Measurements from ENCODE around the gene WDR44.

The WDR44 gene

DNA sequence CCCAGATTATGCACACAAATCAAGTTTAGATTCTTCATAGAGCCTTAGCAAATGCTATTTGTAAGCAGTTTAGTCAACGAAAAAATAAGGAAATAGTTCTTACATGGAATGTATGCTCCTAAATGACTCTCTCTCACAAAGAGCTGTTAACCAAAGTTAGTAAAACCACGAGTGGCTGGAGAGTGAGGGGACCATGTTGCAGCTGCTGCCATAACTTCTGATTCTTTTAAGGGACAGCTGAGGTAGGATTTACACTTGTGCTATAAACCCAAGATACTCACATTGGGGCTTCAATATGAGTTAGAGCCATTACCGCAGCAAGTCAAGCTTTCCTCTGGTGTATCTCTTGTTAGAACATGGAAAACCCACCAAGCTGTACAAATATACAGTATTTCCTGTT is 152.4 kb downstream of the WDR44 start:
- no peak for DNase-seq (ENCODE audit: low read depth)
- no peak overlapping the region for H3K4me3 ChIP-seq (ENCODE audit: low read depth, low read length)
- TF ChIP-seq, protein P1, sequence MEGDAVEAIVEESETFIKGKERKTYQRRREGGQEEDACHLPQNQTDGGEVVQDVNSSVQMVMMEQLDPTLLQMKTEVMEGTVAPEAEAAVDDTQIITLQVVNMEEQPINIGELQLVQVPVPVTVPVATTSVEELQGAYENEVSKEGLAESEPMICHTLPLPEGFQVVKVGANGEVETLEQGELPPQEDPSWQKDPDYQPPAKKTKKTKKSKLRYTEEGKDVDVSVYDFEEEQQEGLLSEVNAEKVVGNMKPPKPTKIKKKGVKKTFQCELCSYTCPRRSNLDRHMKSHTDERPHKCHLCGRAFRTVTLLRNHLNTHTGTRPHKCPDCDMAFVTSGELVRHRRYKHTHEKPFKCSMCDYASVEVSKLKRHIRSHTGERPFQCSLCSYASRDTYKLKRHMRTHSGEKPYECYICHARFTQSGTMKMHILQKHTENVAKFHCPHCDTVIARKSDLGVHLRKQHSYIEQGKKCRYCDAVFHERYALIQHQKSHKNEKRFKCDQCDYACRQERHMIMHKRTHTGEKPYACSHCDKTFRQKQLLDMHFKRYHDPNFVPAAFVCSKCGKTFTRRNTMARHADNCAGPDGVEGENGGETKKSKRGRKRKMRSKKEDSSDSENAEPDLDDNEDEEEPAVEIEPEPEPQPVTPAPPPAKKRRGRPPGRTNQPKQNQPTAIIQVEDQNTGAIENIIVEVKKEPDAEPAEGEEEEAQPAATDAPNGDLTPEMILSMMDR (IDR thresholded peaks at IDR 0.05; ENCODE audit: control insufficient read depth, extremely low read depth, insufficient read depth), result no peak

GRCh38 chrX:118498755-118499154 is 152.8 kb downstream of the WDR44 start:
- TF ChIP-seq, protein P1 (IDR thresholded peaks at IDR 0.05; ENCODE audit: control insufficient read depth, extremely low read depth, insufficient read depth), result no peak
- DNase-seq (ENCODE audit: low read depth), result no peak
- no peak overlapping the region for H3K4me3 ChIP-seq (ENCODE audit: low read depth, low read length)

- H3K4me3 ChIP-seq (ENCODE audit: low read depth, low read length), result no peak overlapping the region
- no peak for DNase-seq (ENCODE audit: low read depth)
- TF ChIP-seq, protein P1 (IDR thresholded peaks at IDR 0.05; ENCODE audit: control insufficient read depth, extremely low read depth, insufficient read depth), result no peak
Measured at GRCh38 chrX:118499295-118499694, 153.4 kb downstream of the WDR44 start.
